Nephron progenitor cell (in vitro differentiated cells): Measurements from ENCODE around the gene UBTD2.

Experiments used
- DNase-seq: peaks from one replicate; pipeline ENCODE4 v3.0.0; 2021
- H3K27ac Mint-ChIP-seq: 2 replicates; pipeline ENCODE4 v1.8.0; 2021; ENCODE audit warnings: mild to moderate bottlenecking, moderate library complexity, mixed read lengths
- H3K27me3 Mint-ChIP-seq: 2 replicates; pipeline ENCODE4 v1.8.0; 2021; ENCODE audit warnings: mild to moderate bottlenecking, low read depth, mixed read lengths; ENCODE audit not compliant: poor library complexity
- H3K36me3 Mint-ChIP-seq: 2 replicates; pipeline ENCODE4 v1.8.0; 2021; ENCODE audit warnings: low read depth, mixed read lengths
- H3K4me1 Mint-ChIP-seq: 2 replicates; pipeline ENCODE4 v1.8.0; 2021; ENCODE audit warnings: mixed read lengths
- H3K4me3 Mint-ChIP-seq: 2 replicates; pipeline ENCODE4 v1.8.0; 2021; ENCODE audit warnings: mild to moderate bottlenecking, moderate library complexity, mixed read lengths
- H3K9me3 Mint-ChIP-seq: 2 replicates; pipeline ENCODE4 v1.8.0; 2021; ENCODE audit warnings: mild to moderate bottlenecking, moderate library complexity, mixed read lengths
- CTCF ChIP-seq: fragments of 200-600 bp; sonication (generic); IDR thresholded peaks from 2 replicates; pipeline ENCODE4 v1.5.0; 2021; ENCODE audit warnings: antibody characterized with exemption

The UBTD2 gene

GRCh38 chr5:172266071-172266675, 17.4 kb downstream of the UBTD2 start:
- peaks cover 80% of the 10 kb centered on the region for H3K36me3 Mint-ChIP-seq
- H3K9me3 Mint-ChIP-seq, result peaks cover 5% of the 10 kb centered on the region
- peak overlapping the region; percentile 44 for H3K27ac Mint-ChIP-seq
- H3K4me1 Mint-ChIP-seq, result peaks cover 15% of the 10 kb centered on the region
- no peaks in the 10 kb centered on the region for H3K27me3 Mint-ChIP-seq
- H3K4me3 Mint-ChIP-seq, result no peak overlapping the region
- TF ChIP-seq CTCF, result no peak
- no peak for DNase-seq

- H3K27me3 Mint-ChIP-seq, result no peaks in the 10 kb centered on the region
- peaks cover 18% of the 10 kb centered on the region for H3K9me3 Mint-ChIP-seq
- H3K4me1 Mint-ChIP-seq, result peaks cover 15% of the 10 kb centered on the region
- H3K27ac Mint-ChIP-seq, result no peak overlapping the region
- no peak overlapping the region for H3K4me3 Mint-ChIP-seq
- peaks cover 86% of the 10 kb centered on the region for H3K36me3 Mint-ChIP-seq
- DNase-seq, result no peak
- TF ChIP-seq CTCF, result no peak
Observed at GRCh38 chr5:172264815-172265395, 18.7 kb downstream of the UBTD2 start.

GRCh38 chr5:172255444-172255843, 28.1 kb downstream of the UBTD2 start:
- Mint-ChIP-seq H3K27me3 (no peaks in the 10 kb centered on the region), H3K4me1 (no peaks in the 10 kb centered on the region), H3K36me3 (peaks cover 100% of the 10 kb centered on the region), H3K9me3 (peaks cover 93% of the 10 kb centered on the region), H3K4me3 (no peak overlapping the region), H3K27ac (no peak overlapping the region)
- DNase-seq, result no peak
- TF ChIP-seq CTCF, result no peak

- no peak overlapping the region for H3K27ac Mint-ChIP-seq
- peaks cover 100% of the 10 kb centered on the region for H3K36me3 Mint-ChIP-seq
Observed at GRCh38 chr5:172252501-172252900, 31.1 kb downstream of the UBTD2 start.

GRCh38 chr5:172251419-172251818, 32.1 kb downstream of the UBTD2 start:
- peaks cover 83% of the 10 kb centered on the region for H3K9me3 Mint-ChIP-seq
- no peak for DNase-seq
- no peak for TF ChIP-seq CTCF
- no peak overlapping the region for H3K4me3 Mint-ChIP-seq
- H3K27me3 Mint-ChIP-seq, result no peaks in the 10 kb centered on the region
- H3K36me3 Mint-ChIP-seq, result peaks cover 98% of the 10 kb centered on the region
- no peak overlapping the region for H3K27ac Mint-ChIP-seq
- H3K4me1 Mint-ChIP-seq, result peaks cover 11% of the 10 kb centered on the region

More at GRCh38 chr5:172252501-172252900, 31.1 kb downstream of the UBTD2 start:
- no peak for DNase-seq
- peaks cover 5% of the 10 kb centered on the region for H3K4me1 Mint-ChIP-seq
- H3K4me3 Mint-ChIP-seq, result no peak overlapping the region
- peaks cover 90% of the 10 kb centered on the region for H3K9me3 Mint-ChIP-seq
- H3K27me3 Mint-ChIP-seq, result no peaks in the 10 kb centered on the region
- TF ChIP-seq CTCF, result no peak

GRCh38 chr5:172248637-172249036, 34.9 kb downstream of the UBTD2 start:
- H3K9me3 Mint-ChIP-seq, result peaks cover 57% of the 10 kb centered on the region

More at GRCh38 chr5:172248637-172249036, 34.9 kb downstream of the UBTD2 start:
- TF ChIP-seq CTCF, result no peak
- Mint-ChIP-seq H3K4me3 (no peak overlapping the region), H3K4me1 (peaks cover 18% of the 10 kb centered on the region), H3K27ac (no peak overlapping the region), H3K36me3 (peaks cover 81% of the 10 kb centered on the region), H3K27me3 (no peaks in the 10 kb centered on the region)
- no peak for DNase-seq
